HG02981 (cell line): ENCODE data around the gene PARP2.
"Not testable (repeated sequence)": the region's sequence is repeated elsewhere in the genome, so short reads cannot be mapped to it uniquely, and the experiment has no call there.

Experiments
- ATAC-seq: cut with Tn5 transposase; IDR thresholded peaks from one replicate; pipeline ENCODE4 v1.9.1; 2021; ENCODE audit warnings: mild to moderate bottlenecking, moderate library complexity; ENCODE audit not compliant: unreplicated experiment

The PARP2 gene

DNA sequence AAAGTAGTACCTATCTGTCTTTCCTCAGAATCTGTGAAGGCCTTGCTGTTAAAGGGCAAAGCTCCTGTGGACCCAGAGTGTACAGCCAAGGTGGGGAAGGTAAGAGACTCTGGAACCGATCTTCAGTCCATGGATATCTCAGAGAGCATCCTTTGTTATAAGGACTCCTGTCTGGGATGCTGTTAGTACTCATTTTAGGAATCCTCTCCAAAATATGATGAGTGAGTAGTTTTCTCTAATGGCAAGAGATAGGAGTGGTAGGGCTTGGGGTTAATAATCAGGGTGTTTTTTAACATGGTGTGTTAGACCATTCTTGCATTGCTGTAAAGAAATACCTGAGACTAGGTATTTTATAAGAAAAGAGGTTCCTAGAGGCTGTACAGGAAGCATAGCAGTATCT lies 1.9 kb downstream of the PARP2 start:
- no peak for ATAC-seq

GRCh38 chr14:20346713-20347112 lies 3.3 kb downstream of the PARP2 start:
- no peak for ATAC-seq

- ATAC-seq, result no peak
Observed at GRCh38 chr14:20347747-20348146, 4.3 kb downstream of the PARP2 start.

DNA sequence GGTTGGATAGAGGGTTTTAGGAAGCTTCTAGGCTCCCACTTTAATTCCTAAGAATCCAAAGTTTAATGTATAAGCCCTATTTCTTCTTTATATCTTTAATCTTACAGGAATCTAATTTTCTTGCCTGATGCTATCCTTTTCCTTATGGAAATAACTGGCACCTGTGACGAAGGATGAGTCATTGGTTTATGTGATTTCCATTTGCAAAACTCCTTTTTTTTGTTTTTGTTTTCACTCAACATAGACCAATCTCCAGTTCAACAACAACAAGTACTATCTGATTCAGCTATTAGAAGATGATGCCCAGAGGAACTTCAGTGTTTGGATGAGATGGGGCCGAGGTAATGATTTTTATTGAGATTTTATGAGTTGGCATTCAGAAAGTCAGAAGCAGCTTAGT lies 6.8 kb downstream of the PARP2 start:
- no peak for ATAC-seq

DNA sequence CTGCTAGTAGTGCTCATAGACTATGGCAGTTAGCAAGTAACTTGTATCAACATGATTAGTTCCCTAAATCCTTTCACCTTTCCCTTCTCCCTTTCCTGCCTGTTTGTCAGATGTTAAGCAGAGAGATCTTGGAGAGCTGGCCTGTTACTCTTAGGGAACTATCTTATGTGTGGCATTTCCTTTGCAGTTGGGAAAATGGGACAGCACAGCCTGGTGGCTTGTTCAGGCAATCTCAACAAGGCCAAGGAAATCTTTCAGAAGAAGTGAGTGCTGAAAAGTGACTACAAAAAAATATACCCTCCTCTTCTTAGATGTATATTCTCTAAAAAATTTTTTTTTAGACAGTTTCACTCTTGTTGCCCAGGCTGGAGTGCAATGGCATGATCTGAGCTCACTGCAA lies 7.4 kb downstream of the PARP2 start:
- ATAC-seq, result no peak

DNA sequence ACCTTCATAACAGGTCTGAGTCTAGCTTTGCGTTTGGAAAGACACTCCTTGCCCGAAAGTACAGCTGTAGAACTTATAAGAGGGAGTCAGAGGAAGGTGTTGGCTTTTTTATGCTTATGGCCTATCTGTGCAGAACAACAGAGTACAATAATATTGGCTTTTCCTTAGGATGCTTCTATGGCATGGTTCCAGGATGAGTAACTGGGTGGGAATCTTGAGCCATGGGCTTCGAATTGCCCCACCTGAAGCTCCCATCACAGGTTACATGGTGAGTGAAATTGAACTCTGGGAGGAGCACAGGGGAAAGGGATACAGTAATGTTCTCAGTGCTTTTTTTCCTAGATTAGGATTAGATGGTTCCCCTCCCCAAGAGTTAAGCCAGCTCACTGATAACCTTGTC lies 13.0 kb downstream of the PARP2 start:
- ATAC-seq, result no peak

GRCh38 chr14:20358474-20358873 lies 15.0 kb downstream of the PARP2 start:
- not testable (repeated sequence) for ATAC-seq

- no peak for ATAC-seq
Observed at GRCh38 chr14:20365928-20366327, 22.5 kb downstream of the PARP2 start.

GRCh38 chr14:20372796-20373195 lies 29.4 kb downstream of the PARP2 start:
- ATAC-seq, result no peak

DNA sequence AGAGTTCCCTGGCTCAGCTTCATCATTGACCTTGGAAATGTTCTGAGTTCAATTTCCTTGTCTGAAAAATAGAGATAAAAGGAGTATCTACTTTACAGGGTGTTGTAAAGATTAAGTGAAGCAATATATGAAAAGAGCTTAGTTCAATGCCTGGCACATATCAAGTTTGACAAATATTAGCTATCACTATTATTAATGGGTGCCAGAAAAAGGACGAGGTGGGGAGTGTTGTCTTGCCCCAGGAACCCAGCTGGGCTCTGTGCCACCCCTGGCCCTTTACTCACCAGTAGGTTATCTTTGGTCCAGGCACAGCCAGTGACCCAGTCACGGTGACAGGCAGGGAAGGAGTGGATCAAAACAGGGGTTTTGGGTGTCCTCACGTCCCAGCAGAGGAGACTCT lies 32.0 kb downstream of the PARP2 start:
- no peak for ATAC-seq

DNA sequence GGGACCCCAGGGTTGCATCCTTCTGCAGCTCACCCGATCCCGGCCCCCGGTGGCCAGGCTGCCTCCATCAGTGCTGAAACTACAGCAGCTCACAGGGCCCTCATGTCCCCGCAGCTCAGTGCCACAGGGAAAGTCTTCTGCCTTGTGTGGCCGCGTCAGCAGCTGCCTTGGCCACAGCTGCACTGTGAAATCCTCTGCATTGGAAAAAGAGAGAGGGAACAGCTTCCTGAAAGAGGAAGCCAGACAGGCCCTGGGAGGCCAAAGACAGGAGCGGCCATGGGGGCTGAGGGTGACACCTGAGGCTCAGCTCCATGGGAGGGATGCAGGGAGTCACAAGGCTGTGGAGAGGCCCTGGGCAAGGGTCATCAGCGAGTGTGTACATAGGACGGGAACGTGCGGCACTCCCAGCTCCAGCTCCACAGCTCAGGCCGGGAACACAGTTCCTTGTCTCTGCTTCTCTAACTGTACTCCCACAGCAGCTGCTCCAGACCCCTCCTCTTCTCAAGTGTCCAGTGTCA lies 32.7 kb downstream of the PARP2 start:
- no peak for ATAC-seq

DNA sequence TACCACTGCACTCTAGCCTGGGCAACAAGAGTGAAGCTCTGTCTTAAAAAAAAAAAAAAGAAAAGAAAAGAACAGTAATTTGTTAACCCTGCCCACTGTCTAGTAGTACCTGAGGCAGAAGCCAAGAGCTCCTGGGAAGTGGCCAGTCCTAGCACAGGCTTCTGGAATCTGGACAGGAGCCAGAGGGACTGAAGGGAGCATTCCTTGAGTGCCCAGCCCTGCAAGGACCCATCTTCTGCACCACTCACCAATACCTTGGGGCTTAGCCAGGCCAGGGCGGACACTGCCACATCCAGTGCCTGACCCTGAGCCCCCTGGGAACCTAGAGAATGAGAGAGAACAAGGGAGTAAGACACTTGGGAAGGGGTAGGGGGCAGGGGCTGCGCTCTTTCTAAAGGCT lies 33.7 kb downstream of the PARP2 start:
- ATAC-seq, result no peak

DNA sequence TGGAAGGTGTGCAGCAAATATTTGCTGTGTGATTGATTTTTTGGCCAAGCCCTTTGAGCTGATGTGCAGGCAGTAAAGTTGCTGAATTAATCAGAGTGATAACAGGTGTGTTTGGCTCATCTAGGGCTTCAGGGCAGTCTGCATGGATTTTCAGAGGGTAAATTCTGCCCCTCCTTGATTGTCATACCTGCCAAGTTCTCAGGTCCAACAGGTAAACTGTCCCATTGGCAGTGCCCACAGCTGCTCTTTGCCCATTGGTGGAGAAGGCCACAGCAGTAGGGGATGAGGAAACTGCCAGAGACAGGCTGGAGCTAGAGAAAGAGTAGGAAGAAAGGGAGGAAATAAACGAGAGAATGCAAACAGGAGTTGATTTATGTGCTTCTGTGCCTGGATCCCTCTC lies 36.3 kb downstream of the PARP2 start:
- ATAC-seq, result no peak

- ATAC-seq, result no peak
Observed at GRCh38 chr14:20380681-20381080, 37.2 kb downstream of the PARP2 start.

DNA sequence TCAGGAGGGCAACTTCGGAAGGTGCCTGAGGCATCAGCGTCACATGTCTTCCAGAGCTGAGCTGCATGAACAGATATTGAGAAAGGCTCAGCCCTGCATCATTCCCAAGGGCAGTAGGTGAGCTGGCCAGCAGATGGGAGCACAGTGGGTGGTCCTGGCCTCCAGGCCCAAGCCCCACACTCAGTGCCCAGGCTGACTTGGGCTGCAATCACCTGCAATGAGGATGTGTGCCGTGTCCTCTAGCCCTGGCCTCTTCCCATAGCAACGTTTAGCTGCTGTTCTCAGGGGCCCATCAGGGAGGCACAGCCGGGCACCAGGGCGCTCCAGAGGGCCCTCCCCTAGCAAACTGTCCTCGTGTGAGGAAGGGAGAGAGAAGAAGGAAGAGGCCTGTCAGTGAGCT lies 37.9 kb downstream of the PARP2 start:
- ATAC-seq, result no peak

- ATAC-seq, result no peak
Observed at GRCh38 chr14:20382526-20382925, 39.1 kb downstream of the PARP2 start.

DNA sequence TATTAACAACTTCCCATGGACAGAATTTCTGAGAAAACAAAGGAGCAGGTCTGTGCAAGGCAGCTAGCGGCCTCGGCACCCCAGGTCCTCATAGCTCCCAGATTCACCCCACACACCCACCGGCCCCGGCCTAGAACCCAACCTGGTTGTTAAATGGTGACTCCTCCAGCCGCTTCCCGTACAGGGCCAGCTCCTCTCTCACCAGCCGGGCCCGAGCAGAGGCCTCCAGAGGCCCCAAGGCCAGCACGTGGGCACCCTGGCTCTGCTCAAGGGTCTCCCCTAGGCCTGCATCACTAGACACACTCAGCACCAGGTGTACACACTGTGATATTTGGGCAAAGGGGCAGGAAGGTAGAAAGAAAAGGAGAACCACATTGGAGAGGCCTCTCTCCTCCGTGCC lies 39.6 kb downstream of the PARP2 start:
- ATAC-seq, result no peak

GRCh38 chr14:20383636-20384035 lies 40.2 kb downstream of the PARP2 start:
- no peak for ATAC-seq

GRCh38 chr14:20384321-20384720 lies 40.9 kb downstream of the PARP2 start:
- no peak for ATAC-seq

- no peak for ATAC-seq
Observed at GRCh38 chr14:20384886-20385285, 41.5 kb downstream of the PARP2 start.

DNA sequence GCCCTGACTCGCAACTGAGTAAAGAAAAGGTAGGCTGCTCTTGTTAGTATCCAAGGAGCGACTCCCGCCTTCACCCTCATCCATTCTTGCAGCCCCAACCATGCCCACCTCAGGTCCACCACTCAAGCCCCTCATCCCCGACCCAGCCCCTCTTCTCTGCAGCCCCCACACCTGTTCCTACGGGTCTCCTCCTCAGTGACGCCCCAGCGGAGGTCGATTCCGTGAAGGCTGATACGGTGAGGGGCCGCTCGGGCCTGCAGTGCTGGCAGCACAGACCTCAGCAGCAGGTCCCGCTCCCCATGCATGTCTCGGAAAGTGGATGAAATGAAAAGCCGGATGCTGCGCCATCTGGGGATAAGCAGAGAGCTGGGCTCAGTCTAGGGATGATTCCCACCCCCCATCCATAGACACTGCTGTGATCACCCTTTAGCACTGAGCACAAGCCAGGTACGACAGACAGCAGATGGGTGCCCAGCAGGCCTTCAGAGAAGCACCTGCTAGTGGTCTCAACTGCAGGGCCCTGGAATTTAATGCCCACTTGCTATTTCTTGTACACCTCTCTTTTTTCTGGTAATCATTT lies 42.9 kb downstream of the PARP2 start:
- no peak for ATAC-seq

- no peak for ATAC-seq
Observed at GRCh38 chr14:20387576-20387975, 44.1 kb downstream of the PARP2 start.

GRCh38 chr14:20388159-20388558 lies 44.7 kb downstream of the PARP2 start:
- ATAC-seq, result no peak
